GM19023 (cell line): ENCODE data around the gene MIEF1.

Experiments used
- ATAC-seq: cut with Tn5 transposase; IDR thresholded peaks from one replicate; pipeline ENCODE4 v1.9.1; 2021; ENCODE audit warnings: mild to moderate bottlenecking, moderate library complexity; ENCODE audit not compliant: unreplicated experiment

The MIEF1 gene

GRCh38 chr22:39527481-39527961 is 25.4 kb downstream of the MIEF1 start:
- no peak for ATAC-seq

- ATAC-seq: no peak
Observed at GRCh38 chr22:39528080-39528661, 26.1 kb downstream of the MIEF1 start.

- no peak for ATAC-seq
Observed at GRCh38 chr22:39528681-39529486, 26.8 kb downstream of the MIEF1 start.

GRCh38 chr22:39529487-39529851 is 27.4 kb downstream of the MIEF1 start:
- no peak for ATAC-seq

GRCh38 chr22:39530116-39530515 is 28.0 kb downstream of the MIEF1 start:
- no peak for ATAC-seq

- ATAC-seq: no peak
Observed at GRCh38 chr22:39530692-39531331, 28.7 kb downstream of the MIEF1 start.

GRCh38 chr22:39532215-39533073 is 30.4 kb downstream of the MIEF1 start, which contains the start of gene RPS19BP1:
Gene RPS19BP1 (minus strand): TSS chr22:39532748. CDS start chr22:39532738, 10 bp downstream.
- ATAC-seq: peak; percentile 80

- no peak for ATAC-seq
Observed at GRCh38 chr22:39534092-39534506, 32.0 kb downstream of the MIEF1 start.

- no peak for ATAC-seq
Observed at GRCh38 chr22:39534591-39535356, 32.7 kb downstream of the MIEF1 start.

GRCh38 chr22:39535357-39535725 is 33.3 kb downstream of the MIEF1 start:
- no peak for ATAC-seq

- ATAC-seq: no peak
Observed at GRCh38 chr22:39535831-39536449, 33.9 kb downstream of the MIEF1 start.

- ATAC-seq: no peak
Observed at GRCh38 chr22:39536711-39537110, 34.6 kb downstream of the MIEF1 start.

GRCh38 chr22:39537975-39538374 is 35.9 kb downstream of the MIEF1 start:
- ATAC-seq: no peak

- ATAC-seq: no peak
Observed at GRCh38 chr22:39543095-39543494, 41.0 kb downstream of the MIEF1 start.

GRCh38 chr22:39545386-39546365 is 43.6 kb downstream of the MIEF1 start:
- no peak for ATAC-seq

GRCh38 chr22:39546889-39547586 is 44.9 kb downstream of the MIEF1 start:
- no peak for ATAC-seq

- no peak for ATAC-seq
Observed at GRCh38 chr22:39547587-39547947, 45.5 kb downstream of the MIEF1 start.

- no peak for ATAC-seq
Observed at GRCh38 chr22:39553429-39553828, 51.3 kb downstream of the MIEF1 start.
